DMS153 treated with DMSO at 0.1 percent for 48 hours (cell line): Measurements from ENCODE around the gene CHRNA9.
"Not testable (repeated sequence)": the region's sequence is repeated elsewhere in the genome, so short reads cannot be mapped to it uniquely, and the experiment has no call there.

ENCODE experiments used
- DNase-seq: peaks from one replicate; lab custom pipeline; 2025; ENCODE audit not compliant: unreplicated experiment; lab: John Stamatoyannopoulos, UW

CHRNA9 gene

GRCh38 chr4:40378619-40379018, 43.5 kb downstream of the CHRNA9 start:
- no peak for DNase-seq

DNA sequence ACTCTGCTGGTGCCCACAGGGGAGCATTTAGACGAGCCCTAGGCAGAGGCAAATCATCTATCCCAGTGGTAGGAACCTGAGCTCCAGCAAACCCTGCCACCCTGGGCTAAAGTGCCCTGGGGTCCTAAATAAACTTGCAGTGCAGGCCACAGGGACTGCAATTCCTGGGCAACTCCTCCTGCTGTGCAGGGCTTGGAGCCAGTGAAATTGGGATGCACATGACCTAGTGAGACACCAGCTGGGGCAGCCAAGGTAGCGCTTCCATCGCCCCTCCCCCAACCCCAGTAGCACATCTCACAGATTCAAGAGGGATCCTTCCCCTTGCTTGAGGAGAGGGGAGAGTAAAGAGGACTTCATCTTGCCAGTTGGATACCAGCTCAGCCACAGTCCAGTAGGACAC, 44.1 kb downstream of the CHRNA9 start:
- no peak for DNase-seq

- DNase-seq: no peak
These were observed 45.5 kb downstream of the CHRNA9 start for GRCh38 chr4:40380647-40381046.

- no peak for DNase-seq
These were observed 53.1 kb downstream of the CHRNA9 start for GRCh38 chr4:40388239-40388638.

DNA sequence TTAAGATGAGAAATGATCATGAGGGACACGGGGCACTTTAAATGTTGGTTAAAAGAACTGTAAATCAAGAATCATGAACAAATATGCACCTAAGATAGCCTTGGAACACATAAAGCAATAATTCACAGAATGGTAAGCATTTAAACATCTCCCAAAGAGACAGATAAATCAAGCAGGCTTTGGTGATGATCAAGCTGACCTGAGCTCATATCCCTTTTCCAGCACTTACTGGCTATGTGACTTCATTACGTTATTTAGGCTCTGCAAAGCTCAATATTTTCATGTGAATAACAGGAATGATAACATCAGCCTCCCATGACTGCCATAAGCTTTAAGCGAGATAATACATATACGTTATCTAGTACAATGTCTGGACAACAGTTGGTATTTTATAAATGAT, 54.9 kb downstream of the CHRNA9 start:
- DNase-seq: no peak

DNA sequence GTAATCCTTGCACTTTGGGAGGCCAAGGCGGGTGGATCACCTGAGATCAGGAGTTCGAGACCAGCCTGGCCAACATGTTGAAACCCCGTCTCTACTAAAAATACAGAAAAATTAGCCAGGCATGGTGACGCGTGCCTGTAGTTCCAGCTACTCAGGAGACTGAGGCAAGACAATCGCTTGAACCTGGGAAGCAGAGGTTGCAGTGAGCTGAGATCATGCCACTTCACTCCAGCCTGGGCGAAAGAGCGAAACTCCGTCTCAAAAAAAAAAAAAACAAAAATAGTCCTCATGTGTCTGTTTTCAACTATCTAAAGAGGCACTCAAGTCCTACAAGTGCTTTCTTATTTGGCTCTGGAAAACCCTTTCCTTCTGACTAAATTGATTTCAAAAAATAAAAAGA, 57.1 kb downstream of the CHRNA9 start:
- not testable (repeated sequence) for DNase-seq

DNA sequence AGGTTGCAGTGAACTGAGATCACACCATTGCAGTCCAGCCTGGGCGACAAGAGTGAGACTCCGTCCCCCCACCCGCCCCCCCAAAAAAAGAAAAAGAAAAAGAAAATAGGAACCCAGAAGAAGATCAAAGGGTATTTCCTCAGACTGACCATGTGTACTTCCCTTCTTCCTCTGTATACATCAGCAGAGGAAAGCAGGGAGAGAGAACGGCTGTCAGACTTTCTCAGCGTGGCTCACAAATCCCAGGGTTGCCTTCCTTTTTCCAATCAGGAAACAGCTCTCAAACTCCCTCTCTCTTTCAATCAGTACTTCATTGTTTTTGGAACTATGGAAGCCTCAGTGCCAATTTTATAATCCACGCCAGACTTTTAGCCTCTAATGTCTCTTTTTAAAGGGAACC, 59.1 kb downstream of the CHRNA9 start:
- no peak for DNase-seq

DNA sequence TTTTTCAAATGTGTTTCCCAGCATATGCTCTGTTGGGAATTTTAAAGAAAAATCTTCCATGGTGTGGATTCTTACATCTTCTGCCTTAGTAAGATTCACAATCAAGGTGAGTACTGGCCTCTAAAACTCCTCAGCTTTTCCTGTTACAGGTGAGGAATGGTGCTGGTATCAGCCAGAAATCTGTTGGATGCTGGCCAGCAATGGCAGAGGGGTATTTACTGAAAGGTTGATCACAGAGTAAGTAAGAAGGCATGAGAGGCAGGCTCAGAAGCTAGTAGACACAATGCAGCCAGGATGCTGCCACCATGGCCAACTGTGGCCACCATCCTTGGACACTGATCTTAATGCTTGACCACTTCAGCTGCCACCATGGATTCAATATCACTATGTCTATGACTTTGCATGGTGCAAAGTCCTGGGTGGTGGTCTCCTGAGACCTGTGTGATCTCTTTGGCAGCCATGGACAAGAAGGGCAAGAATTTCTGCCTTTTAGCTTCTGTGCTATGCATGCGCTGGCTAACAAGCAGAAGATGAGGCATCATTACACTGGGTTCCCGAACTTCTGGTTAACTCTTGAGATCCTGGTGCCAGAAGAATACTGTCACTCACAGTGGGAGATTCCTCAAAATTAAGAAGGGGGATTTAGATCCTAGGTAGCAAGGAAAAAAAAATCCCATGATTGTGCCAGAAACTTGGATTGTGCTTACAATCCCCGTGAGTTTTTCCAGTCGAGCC, 60.2 kb downstream of the CHRNA9 start:
- DNase-seq: no peak

- DNase-seq: peak; percentile 1
These were observed 61.0 kb downstream of the CHRNA9 start for GRCh38 chr4:40395908-40396793.

DNA sequence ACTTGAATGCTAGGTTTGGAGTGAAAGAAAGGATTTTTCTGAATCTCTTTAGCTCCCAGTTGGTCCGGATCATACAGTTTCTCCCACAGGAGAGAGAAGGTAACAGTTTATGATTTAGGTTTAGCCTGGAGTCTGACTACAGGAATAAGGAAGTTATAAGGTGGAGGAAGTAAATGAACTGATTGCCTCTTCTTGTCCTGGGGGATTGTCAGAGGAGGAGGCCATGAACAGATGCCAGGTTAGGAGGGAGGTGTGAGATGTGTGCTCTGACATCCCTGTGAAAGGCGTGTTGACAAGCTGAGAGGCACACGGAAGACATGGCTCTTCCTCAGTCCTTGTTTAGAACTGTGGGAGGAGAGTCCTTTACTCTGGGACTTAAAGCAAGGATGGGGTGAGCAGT, 64.4 kb downstream of the CHRNA9 start:
- no peak for DNase-seq

DNA sequence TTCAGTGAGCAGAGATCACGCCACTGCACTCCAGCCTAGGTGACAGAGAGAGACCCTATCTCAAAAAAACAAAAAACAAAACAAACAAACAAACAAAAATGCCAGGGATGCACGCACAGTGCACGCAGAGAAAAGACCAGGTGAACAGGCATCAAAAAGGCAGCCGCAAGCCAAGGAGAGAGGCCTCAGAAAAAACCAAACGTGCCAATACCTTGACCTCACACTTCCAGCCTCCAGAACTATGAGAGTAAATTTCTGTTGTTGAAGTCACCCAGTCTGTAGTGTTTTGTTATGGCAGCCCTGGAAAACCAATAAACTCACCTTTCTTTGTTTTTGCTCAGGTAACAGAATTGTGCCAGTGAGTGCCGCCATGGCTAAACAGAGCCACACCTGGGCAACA, 66.0 kb downstream of the CHRNA9 start:
- no peak for DNase-seq

GRCh38 chr4:40401631-40402030, 66.5 kb downstream of the CHRNA9 start:
- DNase-seq: no peak

GRCh38 chr4:40402556-40402955, 67.4 kb downstream of the CHRNA9 start:
- no peak for DNase-seq

DNA sequence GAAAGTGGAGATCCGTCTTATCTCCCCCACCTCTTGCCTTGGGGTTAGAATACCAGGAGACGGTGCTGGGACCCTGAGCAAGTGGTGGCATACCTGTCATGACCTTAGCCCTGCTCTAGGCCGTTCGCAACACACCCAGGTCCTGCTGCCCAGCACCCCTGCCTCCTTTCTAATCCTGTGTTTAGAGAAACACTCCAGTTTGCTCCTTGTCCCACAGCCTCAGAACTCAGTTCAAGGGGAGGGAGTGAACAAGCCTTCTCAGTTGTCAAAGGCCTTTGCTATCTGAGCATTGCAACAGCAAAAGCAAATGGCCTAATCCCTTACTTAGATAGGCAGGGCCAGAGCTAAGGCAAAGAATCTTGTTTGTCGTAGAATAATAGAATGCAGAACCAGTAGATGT, 67.9 kb downstream of the CHRNA9 start:
- DNase-seq: no peak
